GM12878 (cell line): ENCODE measurements around the gene CHST15. TPM values are rescaled to one million over a fixed set of nuclear protein-coding genes. Genes with fewer than 3 reads are reported as not detected.

Experiments used
- ATAC-seq: fragments of 200-7000 bp; cut with Tn5 transposase; 3 replicates; pipeline ENCODE4 v1.9.1; 2020; ENCODE audit warnings: mild to moderate bottlenecking, moderate library complexity
- BruUV-seq: library from RNA; stranded (reverse); fragments of 400-500 nt; replicated peaks from 2 replicates; lab custom pipeline; 2021; lab: Mats Ljungman, UMichigan
- CTCF ChIA-PET: fragments of 300-600 bp; sonication (Branson Sonifier 250); formaldehyde crosslinking; extraction: SDS; loops from one replicate; lab custom pipeline; 2021; ENCODE audit warnings: inconsistent platforms; lab: Yijun Ruan, JAX
- POLR2A ChIA-PET: fragments of 350-600 bp; formaldehyde crosslinking; extraction: SDS; loops from one replicate; lab custom pipeline; 2021; ENCODE audit warnings: inconsistent platforms; lab: Charles Lee
- RAD21 ChIA-PET: fragments of 300-600 bp; sonication (Branson Sonifier 250); formaldehyde crosslinking; loops from one replicate; lab custom pipeline; 2023; ENCODE audit warnings: antibody characterized with exemption; ENCODE audit not compliant: unreplicated experiment; lab: Charles Lee
- SMC1A ChIA-PET: fragments of 300-600 bp; sonication (Branson Sonifier 250); formaldehyde crosslinking; loops from one replicate; lab custom pipeline; 2023; ENCODE audit not compliant: unreplicated experiment, uncharacterized antibody; lab: Charles Lee
- DNase-seq: peaks from one replicate; pipeline ENCODE4 v3.0.0-alpha.2; 2011; ENCODE audit warnings: low read depth, low spot score
- FAIRE-seq: peaks from 3 replicates; lab custom pipeline; 2011; peaks lifted over from hg19 to GRCh38; lab: Jason Lieb, UNC
- H2AFZ ChIP-seq: 2 replicates; pipeline ENCODE4 v1.6.0; 2011; ENCODE audit warnings: low read depth, low read length, control low read depth; ENCODE audit not compliant: control insufficient read depth
- H3K27ac ChIP-seq: 2 replicates; pipeline ENCODE4 v1.5.1; 2011; ENCODE audit warnings: control low read depth; ENCODE audit not compliant: control insufficient read depth, insufficient read depth
- H3K27me3 ChIP-seq, 2 experiments: replicated peaks in 1 of 2; 2 replicates each; pipeline versions ENCODE4 v1.6.0 to v1.6.1; 2011; ENCODE audit warnings: low read length in 1 of 2; ENCODE audit not compliant: control insufficient read depth in 2 of 2, insufficient read depth in 2 of 2
- H3K36me3 ChIP-seq, 2 experiments: 2 replicates each; pipeline ENCODE4 v1.5.1; 2011; ENCODE audit warnings: low read length in 1 of 2; ENCODE audit not compliant: control insufficient read depth in 2 of 2, insufficient read depth in 2 of 2
- H3K4me1 ChIP-seq: 2 replicates; pipeline ENCODE4 v1.6.1; 2011; ENCODE audit warnings: mild to moderate bottlenecking, low read length, moderate library complexity, mixed read lengths; ENCODE audit not compliant: control insufficient read depth, insufficient read depth
- H3K4me2 ChIP-seq: 2 replicates; pipeline ENCODE4 v1.6.0; 2011; ENCODE audit warnings: control low read depth; ENCODE audit not compliant: control insufficient read depth, insufficient read depth
- H3K4me3 ChIP-seq: fragments of 200-600 bp; sonication (generic); 2 replicates; pipeline ENCODE4 v1.5.1; 2016
- H3K79me2 ChIP-seq: 2 replicates; pipeline ENCODE4 v1.6.0; 2011; ENCODE audit warnings: low read length; ENCODE audit not compliant: control insufficient read depth, insufficient read depth
- H3K9ac ChIP-seq: 2 replicates; pipeline ENCODE4 v1.8.0; 2011; ENCODE audit warnings: low read length, control low read depth, mixed read lengths; ENCODE audit not compliant: control insufficient read depth, insufficient read depth
- H3K9me3 ChIP-seq: replicated peaks from 3 replicates; pipeline ENCODE4 v1.5.1; 2011; ENCODE audit warnings: mild to moderate bottlenecking, low read length; ENCODE audit not compliant: control insufficient read depth, insufficient read depth
- H4K20me1 ChIP-seq: 2 replicates; pipeline ENCODE4 v1.6.0; 2011; ENCODE audit not compliant: control insufficient read depth, insufficient read depth
- NR2C1 ChIP-seq: fragments of 450-650 bp; IDR thresholded peaks from 2 replicates; pipeline ENCODE4 v1.6.1; 2017; ENCODE audit warnings: antibody characterized with exemption, mild to moderate bottlenecking, moderate library complexity
- POLR2AphosphoS5 ChIP-seq: IDR thresholded peaks from 2 replicates; pipeline ENCODE4 v1.6.1; 2011; ENCODE audit warnings: mild to moderate bottlenecking, low read length, inconsistent platforms
- SMAD5 ChIP-seq: IDR thresholded peaks from 2 replicates; pipeline ENCODE4 v1.6.1; 2016; ENCODE audit warnings: antibody characterized with exemption, low read depth
- SREBF1 ChIP-seq: IDR thresholded peaks from 2 replicates; pipeline ENCODE4 v1.6.1; 2012; ENCODE audit warnings: mild to moderate bottlenecking, low read length
- SRF ChIP-seq, 2 experiments: IDR thresholded peaks; 2 replicates each; pipeline ENCODE4 v1.6.1; 2011; ENCODE audit warnings: low read depth in 2 of 2, low read length in 2 of 2, mild to moderate bottlenecking in 1 of 2, moderate library complexity in 1 of 2
- ZNF24 ChIP-seq: fragments of 450-650 bp; IDR thresholded peaks from 2 replicates; pipeline ENCODE4 v1.6.1; 2017; ENCODE audit warnings: antibody characterized with exemption, mild to moderate bottlenecking
- WGBS: methylation state at CpG from one replicate; pipeline ENCODE4 v1.1.6; 2016; ENCODE audit warnings: low lambda C conversion rate; ENCODE audit not compliant: insufficient replicate concordance, insufficient coverage; ENCODE audit errors: missing lambda C conversion rate; 5-methylcytosine and 5-hydroxymethylcytosine counted together
- in situ Hi-C: fragments of 300-500 bp; cut with MboI; formaldehyde crosslinking; loops from 9 replicates; pipeline ENCODE4 v1.14.3; 2018; ENCODE audit warnings: mixed read lengths
- intact Hi-C: fragments of 100-400 bp; cut with micrococcal nuclease; formaldehyde crosslinking; loops from one replicate; pipeline ENCODE4 v1.14.2; 2022; ENCODE audit not compliant: unreplicated experiment
- polyA plus RNA-seq, 11 experiments: library from polyadenylated mRNA; depleted of rRNA in 4 of 11; unstranded in 6 of 11; stranded (reverse) in 5 of 11; fragments of >200 nt; fragmentation: Nextera tagmentation in 4 of 11; fragmentation: Illumina TruSeq in 1 of 11; extraction: Ambion mirVana in 4 of 11; extraction: Trizol in 1 of 11; gene quantifications; 1 replicate in 1 of 11; 2 replicates in 10 of 11; pipeline versions ENCODE4 v1.2.1 to v1.2.3, GENCODE V29; 2011 to 2016; ENCODE audit warnings: inconsistent platforms in 2 of 11, missing spikeins in 2 of 11, low read depth in 1 of 11
- total RNA-seq, 4 experiments: library from RNA; depleted of rRNA in 3 of 4; stranded (reverse); fragments of >200 nt in 3 of 4; fragmentation: Illumina TruSeq in 1 of 4; extraction: Trizol in 1 of 4; gene quantifications; 2 replicates each; pipeline versions ENCODE4 v1.2.1 to v1.2.3, GENCODE V29; 2013 to 2021
- TF ChIP-seq, protein P1 (sequence below): IDR thresholded peaks from 2 replicates; pipeline ENCODE4 v1.6.1; 2011; ENCODE audit warnings: low read depth, mild to moderate bottlenecking, low read length, moderate library complexity, borderline replicate concordance; ENCODE audit errors: extremely low read depth
- TF ChIP-seq, protein P2 (sequence below): IDR thresholded peaks from 2 replicates; pipeline ENCODE4 v1.6.1; 2012; ENCODE audit warnings: improper control_type of control experiment, low read depth, low read length; ENCODE audit not compliant: insufficient replicate concordance

Gene CHST15
- total and polyA plus RNA-seq, 10 of the 15 experiments (the other 5 are each of a cell fraction or from before 2014, with no cell fraction given), result 0.02 to 0.53 (median 0.05) TPM; not detected in 1

DNA sequence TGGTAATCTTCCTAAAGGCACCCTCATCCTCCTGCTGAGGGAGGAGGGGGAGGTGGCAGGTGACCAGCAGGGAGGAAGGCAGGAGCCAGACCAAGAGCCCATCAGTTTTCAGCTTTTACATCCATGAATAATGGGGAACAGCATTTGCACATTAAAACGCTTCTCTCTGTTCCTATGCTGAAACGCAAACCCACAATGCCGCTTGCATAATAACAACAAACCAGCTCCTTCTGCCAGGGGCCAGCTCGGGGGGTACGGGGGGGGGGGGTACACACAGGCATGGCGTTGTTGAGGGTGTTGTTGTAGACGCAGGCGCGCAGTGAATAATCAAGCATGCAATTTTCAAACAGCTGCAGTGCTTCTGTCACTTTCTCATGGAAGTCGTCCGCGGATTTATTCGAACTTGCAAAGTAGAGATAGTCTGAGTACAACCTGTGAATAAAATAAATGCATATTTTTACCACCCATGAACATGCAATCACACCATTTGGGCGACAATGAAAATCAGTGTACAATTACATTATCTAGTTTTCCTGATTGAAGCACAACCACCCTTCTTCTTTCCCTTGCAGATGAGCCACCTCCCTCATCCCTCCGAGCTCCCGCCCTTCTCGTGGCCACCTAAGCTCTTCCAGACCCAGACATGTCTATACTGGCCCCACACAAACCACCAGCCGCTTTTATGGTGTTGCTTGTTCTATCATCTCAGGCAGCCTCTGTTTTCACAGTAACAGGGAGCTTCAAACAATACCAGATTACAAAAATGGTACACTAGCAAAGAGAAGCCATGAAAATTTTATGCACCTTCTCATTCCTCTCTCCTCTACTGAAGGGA, 72.2 kb downstream of the CHST15 start:
- BruUV-seq, result no TSS peak
- peaks cover 0 to 2% of the 10 kb centered on the region in 2 experiments; a peak in 1 of 4 replicates for H3K27me3 ChIP-seq
- no peak for ATAC-seq
- H3K36me3 ChIP-seq, result no peaks in the 10 kb centered on the region
- no peaks in the 10 kb centered on the region for H3K9me3 ChIP-seq
- ChIA-PET CTCF (interaction anchor here (0.9 to 1.2 kb wide), 2 partner anchors 26 to 368 kb away, joined by 3 read pairs; no protein-coding TSS in a partner anchor), POLR2A (no interaction called here), RAD21 (interaction anchor here (0.6 kb wide), 1 partner anchor 303 kb away, joined by 5 read pairs; no protein-coding TSS in a partner anchor), SMC1A (no interaction called here)
- no peak overlapping the region for H3K27ac ChIP-seq
- no peaks in the 10 kb centered on the region for H4K20me1 ChIP-seq
- no peak overlapping the region for H3K4me2 ChIP-seq
- H3K4me3 ChIP-seq, result no peak overlapping the region
- no peak overlapping the region for H3K9ac ChIP-seq
- no peak for FAIRE-seq
- 44% methylated on average over 18 of the region's 18 CpGs for WGBS
- in situ Hi-C loops, result no loop called here
- intact Hi-C loops, result no loop called here
- no peaks in the 10 kb centered on the region for H3K79me2 ChIP-seq
- H3K4me1 ChIP-seq, result no peaks in the 10 kb centered on the region
- no peak for DNase-seq
- H2AFZ ChIP-seq, result no peak overlapping the region
- TF ChIP-seq SRF (IDR thresholded peaks at IDR 0.05; ENCODE audit: low read depth in 2 of 2, low read length in 2 of 2) (no peak), NR2C1 (no peak)

DNA sequence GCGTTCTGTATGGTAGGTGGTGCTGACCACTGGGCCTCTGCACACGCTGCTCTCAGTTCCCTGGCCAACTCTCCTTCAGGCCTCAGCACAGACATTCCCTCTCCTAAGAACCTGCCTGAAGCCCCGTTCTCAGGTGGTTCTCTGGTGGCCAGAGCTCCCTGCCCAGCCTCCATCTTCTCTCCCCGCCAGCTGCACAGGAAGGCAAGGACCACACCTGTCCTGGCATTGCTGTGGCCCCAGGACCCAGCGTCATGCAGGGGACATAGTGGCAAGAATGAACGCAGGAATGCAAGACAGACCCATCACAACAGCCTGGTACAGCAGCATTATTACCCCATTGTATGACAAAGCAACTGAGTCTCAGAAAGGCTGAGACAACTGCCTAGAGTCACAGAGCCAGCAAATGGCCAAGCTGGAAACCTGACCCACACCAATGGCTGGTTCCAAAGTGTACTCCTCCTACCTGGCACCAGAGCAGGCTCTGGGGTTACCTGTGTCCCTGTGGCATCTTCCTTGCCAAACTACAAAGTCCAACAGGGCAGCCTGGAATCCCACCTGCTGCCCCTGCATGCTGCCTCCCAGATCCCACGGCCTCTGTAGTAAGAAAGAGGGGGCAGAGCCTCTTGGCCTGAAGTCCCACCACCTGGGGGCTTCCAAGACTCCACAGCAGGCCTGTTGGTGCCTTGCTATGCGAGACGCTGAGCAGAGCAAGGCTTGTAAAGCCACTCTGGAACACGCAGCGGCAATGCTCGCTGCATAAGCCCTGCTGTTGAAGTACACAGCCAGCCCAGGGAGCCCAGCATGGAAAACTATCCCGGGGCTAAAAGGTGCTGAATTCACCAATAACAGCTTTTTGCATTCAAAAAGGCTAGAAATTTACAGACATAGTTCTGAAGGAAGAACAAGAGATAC, 73.3 kb downstream of the CHST15 start:
- WGBS, result 29% methylated on average over 13 of the region's 13 CpGs
- FAIRE-seq (no peak), DNase-seq (no peak), ATAC-seq (no peak)
- H3K79me2 ChIP-seq, result no peaks in the 10 kb centered on the region
- RAD21 ChIA-PET, result no interaction called here
- CTCF ChIA-PET, result no interaction called here
- no peaks in the 10 kb centered on the region for H4K20me1 ChIP-seq
- H3K27me3 ChIP-seq, result peaks cover 0 to 2% of the 10 kb centered on the region in 2 experiments; a peak in 1 of 4 replicates
- no peak overlapping the region for H2AFZ ChIP-seq
- H3K9ac ChIP-seq, result no peak overlapping the region
- H3K4me1 ChIP-seq, result no peaks in the 10 kb centered on the region
- in situ Hi-C loops (no loop called here), intact Hi-C loops (no loop called here)
- H3K36me3 ChIP-seq, result no peaks in the 10 kb centered on the region
- no peak overlapping the region for H3K27ac ChIP-seq
- H3K4me2 ChIP-seq, result no peak overlapping the region
- H3K4me3 ChIP-seq, result no peak overlapping the region
- no peaks in the 10 kb centered on the region; the same call in 2 of the 3 replicates for H3K9me3 ChIP-seq
- SMC1A ChIA-PET, result no interaction called here
- POLR2A ChIA-PET, result no interaction called here
- no TSS peak for BruUV-seq
- no peak for TF ChIP-seq ZNF24
- TF ChIP-seq, protein P1, sequence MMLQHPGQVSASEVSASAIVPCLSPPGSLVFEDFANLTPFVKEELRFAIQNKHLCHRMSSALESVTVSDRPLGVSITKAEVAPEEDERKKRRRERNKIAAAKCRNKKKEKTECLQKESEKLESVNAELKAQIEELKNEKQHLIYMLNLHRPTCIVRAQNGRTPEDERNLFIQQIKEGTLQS, result no peak
- TF ChIP-seq, protein P2, sequence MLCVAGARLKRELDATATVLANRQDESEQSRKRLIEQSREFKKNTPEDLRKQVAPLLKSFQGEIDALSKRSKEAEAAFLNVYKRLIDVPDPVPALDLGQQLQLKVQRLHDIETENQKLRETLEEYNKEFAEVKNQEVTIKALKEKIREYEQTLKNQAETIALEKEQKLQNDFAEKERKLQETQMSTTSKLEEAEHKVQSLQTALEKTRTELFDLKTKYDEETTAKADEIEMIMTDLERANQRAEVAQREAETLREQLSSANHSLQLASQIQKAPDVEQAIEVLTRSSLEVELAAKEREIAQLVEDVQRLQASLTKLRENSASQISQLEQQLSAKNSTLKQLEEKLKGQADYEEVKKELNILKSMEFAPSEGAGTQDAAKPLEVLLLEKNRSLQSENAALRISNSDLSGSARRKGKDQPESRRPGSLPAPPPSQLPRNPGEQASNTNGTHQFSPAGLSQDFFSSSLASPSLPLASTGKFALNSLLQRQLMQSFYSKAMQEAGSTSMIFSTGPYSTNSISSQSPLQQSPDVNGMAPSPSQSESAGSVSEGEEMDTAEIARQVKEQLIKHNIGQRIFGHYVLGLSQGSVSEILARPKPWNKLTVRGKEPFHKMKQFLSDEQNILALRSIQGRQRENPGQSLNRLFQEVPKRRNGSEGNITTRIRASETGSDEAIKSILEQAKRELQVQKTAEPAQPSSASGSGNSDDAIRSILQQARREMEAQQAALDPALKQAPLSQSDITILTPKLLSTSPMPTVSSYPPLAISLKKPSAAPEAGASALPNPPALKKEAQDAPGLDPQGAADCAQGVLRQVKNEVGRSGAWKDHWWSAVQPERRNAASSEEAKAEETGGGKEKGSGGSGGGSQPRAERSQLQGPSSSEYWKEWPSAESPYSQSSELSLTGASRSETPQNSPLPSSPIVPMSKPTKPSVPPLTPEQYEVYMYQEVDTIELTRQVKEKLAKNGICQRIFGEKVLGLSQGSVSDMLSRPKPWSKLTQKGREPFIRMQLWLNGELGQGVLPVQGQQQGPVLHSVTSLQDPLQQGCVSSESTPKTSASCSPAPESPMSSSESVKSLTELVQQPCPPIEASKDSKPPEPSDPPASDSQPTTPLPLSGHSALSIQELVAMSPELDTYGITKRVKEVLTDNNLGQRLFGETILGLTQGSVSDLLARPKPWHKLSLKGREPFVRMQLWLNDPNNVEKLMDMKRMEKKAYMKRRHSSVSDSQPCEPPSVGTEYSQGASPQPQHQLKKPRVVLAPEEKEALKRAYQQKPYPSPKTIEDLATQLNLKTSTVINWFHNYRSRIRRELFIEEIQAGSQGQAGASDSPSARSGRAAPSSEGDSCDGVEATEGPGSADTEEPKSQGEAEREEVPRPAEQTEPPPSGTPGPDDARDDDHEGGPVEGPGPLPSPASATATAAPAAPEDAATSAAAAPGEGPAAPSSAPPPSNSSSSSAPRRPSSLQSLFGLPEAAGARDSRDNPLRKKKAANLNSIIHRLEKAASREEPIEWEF, result no peak
- no peak for TF ChIP-seq POLR2AphosphoS5
- TF ChIP-seq SMAD5, result no peak
- no peak for TF ChIP-seq SREBF1
